ENCODE data around the gene MPO. TPM values are rescaled to one million over a fixed set of nuclear protein-coding genes. Genes with fewer than 3 reads are reported as not detected.

MPO gene
- polyA plus RNA-seq, 1 experiment: not detected

GRCh38 chr17:58248955-58249269 is 31.8 kb downstream of the MPO start:
- TF ChIP-seq CTCF (IDR thresholded peaks at IDR 0.05; ENCODE audit: low read depth, low read length): no peak
- peaks cover 2% of the 10 kb centered on the region; the same call in 1 of the 2 replicates for H3K9me3 ChIP-seq (ENCODE audit: control insufficient read depth, insufficient read depth, low read length)
- no peak for DNase-seq (ENCODE audit: low read depth, low spot score)
- ChIA-PET CTCF (interaction anchor here (0.6 to 2.1 kb wide), 16 partner anchors 11 to 274 kb away, joined by 3 to 28 read pairs (median 8); partner anchors contain the start of genes LPO, RNF43 and SUPT4H1), POLR2A (interaction anchor here (0.9 kb wide), 1 partner anchor 383 kb away, joined by 3 read pairs; no protein-coding TSS in a partner anchor)
- H3K4me3 ChIP-seq (ENCODE audit: low read depth, low read length): peak overlapping the region; percentile 60; the same call in 1 of the 2 replicates
- H3K27ac ChIP-seq (ENCODE audit: low read depth, low read length): no peak overlapping the region
- peaks cover 46% of the 10 kb centered on the region for H3K27me3 ChIP-seq (ENCODE audit: control insufficient read depth, insufficient read depth, low read length)

GRCh38 chr17:58247511-58248363 is 33.0 kb downstream of the MPO start:
- CTCF ChIA-PET: interaction anchor here (0.6 to 1.8 kb wide), 6 partner anchors 9 to 308 kb away, joined by 3 to 8 read pairs (median 4); partner anchors contain the start of gene LPO
- POLR2A ChIA-PET: no interaction called here
- Histone ChIP-seq H3K4me3 (ENCODE audit: low read depth, low read length) (no peak overlapping the region), H3K27ac (ENCODE audit: low read depth, low read length) (no peak overlapping the region), H3K9me3 (ENCODE audit: control insufficient read depth, insufficient read depth, low read length) (peaks cover 2% of the 10 kb centered on the region; the same call in 1 of the 2 replicates), H3K27me3 (ENCODE audit: control insufficient read depth, insufficient read depth, low read length) (peaks cover 49% of the 10 kb centered on the region)
- DNase-seq (ENCODE audit: low read depth, low spot score): no peak
- no peak for TF ChIP-seq CTCF (IDR thresholded peaks at IDR 0.05; ENCODE audit: low read depth, low read length)

DNA sequence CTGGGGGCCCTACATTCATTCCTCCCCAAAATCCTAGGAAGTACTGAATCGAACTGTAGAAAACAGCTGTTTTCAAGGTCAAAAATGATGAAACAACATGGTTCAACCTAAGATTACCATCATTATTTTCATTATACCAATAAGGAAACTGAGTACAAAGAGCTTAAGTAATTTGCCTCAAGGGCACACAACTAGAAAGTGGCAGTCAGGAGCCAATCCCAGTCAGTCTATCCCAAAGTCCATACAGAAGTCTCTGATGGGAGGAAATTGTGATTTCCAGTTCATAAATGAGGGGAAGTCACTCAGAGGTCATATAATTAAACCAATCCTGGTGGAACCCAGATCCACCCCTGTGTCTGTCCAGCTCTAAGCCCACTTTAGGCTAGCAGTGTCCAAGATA is 34.0 kb downstream of the MPO start:
- H3K9me3 ChIP-seq (ENCODE audit: control insufficient read depth, insufficient read depth, low read length): peaks cover 2% of the 10 kb centered on the region; the same call in 1 of the 2 replicates
- H3K4me3 ChIP-seq (ENCODE audit: low read depth, low read length): no peak overlapping the region
- H3K27me3 ChIP-seq (ENCODE audit: control insufficient read depth, insufficient read depth, low read length): peaks cover 47% of the 10 kb centered on the region
- DNase-seq (ENCODE audit: low read depth, low spot score): no peak
- POLR2A ChIA-PET: no interaction called here
- no peak for TF ChIP-seq CTCF (IDR thresholded peaks at IDR 0.05; ENCODE audit: low read depth, low read length)
- CTCF ChIA-PET: interaction anchor here (1.3 kb wide), 1 partner anchor 8 kb away, joined by 7 read pairs; the partner anchor contains the start of gene LPO
- H3K27ac ChIP-seq (ENCODE audit: low read depth, low read length): no peak overlapping the region

- ChIA-PET POLR2A (no interaction called here), CTCF (interaction anchor here (1.3 kb wide), 1 partner anchor 8 kb away, joined by 7 read pairs; the partner anchor contains the start of gene LPO)
- Histone ChIP-seq H3K4me3 (ENCODE audit: low read depth, low read length) (no peak overlapping the region), H3K27ac (ENCODE audit: low read depth, low read length) (no peak overlapping the region), H3K27me3 (ENCODE audit: control insufficient read depth, insufficient read depth, low read length) (peaks cover 46% of the 10 kb centered on the region), H3K9me3 (ENCODE audit: control insufficient read depth, insufficient read depth, low read length) (peaks cover 2% of the 10 kb centered on the region; the same call in 1 of the 2 replicates)
- no peak for DNase-seq (ENCODE audit: low read depth, low spot score)
- TF ChIP-seq CTCF (IDR thresholded peaks at IDR 0.05; ENCODE audit: low read depth, low read length): no peak
These were observed 34.5 kb downstream of the MPO start for GRCh38 chr17:58246104-58246740.
